Left ventricle myocardium superior (tissue), 1 donor: Measurements from ENCODE around the gene SERHL2. TPM values are rescaled to one million over a fixed set of nuclear protein-coding genes. Genes with fewer than 3 reads are reported as not detected.
"Not testable (repeated sequence)": the region's sequence is repeated elsewhere in the genome, so short reads cannot be mapped to it uniquely, and the experiment has no call there.

Source experiments
- ATAC-seq: fragments of 200-7000 bp; cut with Tn5 transposase; one replicate; pipeline ENCODE4 v1.9.1; 2020; ENCODE audit warnings: mild to moderate bottlenecking, moderate library complexity
- DNase-seq: peaks from one replicate; pipeline ENCODE4 v3.0.0-alpha.2; 2020
- intact Hi-C: fragments of 100-400 bp; cut with micrococcal nuclease; formaldehyde crosslinking; loops from one replicate; pipeline ENCODE4 v1.11.0; 2022
- total RNA-seq: library from RNA; stranded (reverse); fragmentation: NEBNext Ultra II Directional; extraction: Animal tissue kit (Norgen Biotek cat#: 25700); gene quantifications from one replicate; pipeline ENCODE4 v1.2.1, GENCODE V29; 2021
- donor health status: DM: no; HTN: yes; CAD: no; lungs with severe emphysema.

The SERHL2 gene
- total RNA-seq, 1 donor from 2014 or later, result 1.6 TPM

GRCh38 chr22:42564699-42565098, 10.9 kb downstream of the SERHL2 start:
- intact Hi-C loops, result no loop called here
- ATAC-seq, result no peak

GRCh38 chr22:42565956-42566355, 12.2 kb downstream of the SERHL2 start:
- DNase-seq (no peak), ATAC-seq (no peak)
- intact Hi-C loops, result no loop called here

More at GRCh38 chr22:42564699-42565098, 10.9 kb downstream of the SERHL2 start:
- no peak for DNase-seq

GRCh38 chr22:42567950-42568349, 14.2 kb downstream of the SERHL2 start:
- ATAC-seq, intact Hi-C loops, DNase-seq: not testable (repeated sequence)

GRCh38 chr22:42570580-42570979, 16.8 kb downstream of the SERHL2 start:
- DNase-seq, intact Hi-C loops, ATAC-seq: not testable (repeated sequence)

GRCh38 chr22:42571068-42571467, 17.3 kb downstream of the SERHL2 start:
- ATAC-seq, intact Hi-C loops, DNase-seq: not testable (repeated sequence)

GRCh38 chr22:42574046-42574445, 20.3 kb downstream of the SERHL2 start:
- peak; percentile 36 for ATAC-seq
- intact Hi-C loops, result not testable (repeated sequence)

GRCh38 chr22:42574468-42574867, 20.7 kb downstream of the SERHL2 start:
- peak; percentile 20 for DNase-seq
- ATAC-seq, intact Hi-C loops: not testable (repeated sequence)

More at GRCh38 chr22:42574046-42574445, 20.3 kb downstream of the SERHL2 start:
- not testable (repeated sequence) for DNase-seq

- ATAC-seq, intact Hi-C loops, DNase-seq: not testable (repeated sequence)
Measured at GRCh38 chr22:42575996-42576574, 22.3 kb downstream of the SERHL2 start.

- DNase-seq, ATAC-seq, intact Hi-C loops: not testable (repeated sequence)
Measured at GRCh38 chr22:42577141-42577540, 23.4 kb downstream of the SERHL2 start.

GRCh38 chr22:42577623-42578240, 24.0 kb downstream of the SERHL2 start:
- DNase-seq (no peak), ATAC-seq (no peak)
- intact Hi-C loops, result no loop called here

GRCh38 chr22:42580040-42580439, 26.3 kb downstream of the SERHL2 start:
- DNase-seq, ATAC-seq, intact Hi-C loops: not testable (repeated sequence)

- intact Hi-C loops, DNase-seq, ATAC-seq: not testable (repeated sequence)
Measured at GRCh38 chr22:42581194-42581761, 27.5 kb downstream of the SERHL2 start.

GRCh38 chr22:42581762-42582716, 28.3 kb downstream of the SERHL2 start:
- peak; percentile 93 for ATAC-seq
- peak; percentile 89 for DNase-seq
- intact Hi-C loops, result no loop called here

GRCh38 chr22:42582987-42583386, 29.2 kb downstream of the SERHL2 start:
- intact Hi-C loops, result no loop called here
- no peak for ATAC-seq

GRCh38 chr22:42584364-42584940, 30.7 kb downstream of the SERHL2 start:
- DNase-seq (no peak), ATAC-seq (no peak)
- intact Hi-C loops, result no loop called here

More at GRCh38 chr22:42582987-42583386, 29.2 kb downstream of the SERHL2 start:
- DNase-seq, result no peak

- no peak for DNase-seq
- intact Hi-C loops, result no loop called here
- no peak for ATAC-seq
Measured at GRCh38 chr22:42585096-42585495, 31.3 kb downstream of the SERHL2 start.

- ATAC-seq (no peak), DNase-seq (no peak)
- intact Hi-C loops, result no loop called here
Measured at GRCh38 chr22:42586381-42586780, 32.6 kb downstream of the SERHL2 start.

GRCh38 chr22:42587588-42588175, 33.9 kb downstream of the SERHL2 start:
- intact Hi-C loops, result no loop called here
- DNase-seq, result no peak
- ATAC-seq, result no peak
